Measurements from ENCODE around the gene NRXN3. TPM values are rescaled to one million over a fixed set of nuclear protein-coding genes. Genes with fewer than 3 reads are reported as not detected.

The NRXN3 gene
- total RNA-seq, 3 donors from 2014 or later = 2.1 to 27.3 (median 2.6) TPM

DNA sequence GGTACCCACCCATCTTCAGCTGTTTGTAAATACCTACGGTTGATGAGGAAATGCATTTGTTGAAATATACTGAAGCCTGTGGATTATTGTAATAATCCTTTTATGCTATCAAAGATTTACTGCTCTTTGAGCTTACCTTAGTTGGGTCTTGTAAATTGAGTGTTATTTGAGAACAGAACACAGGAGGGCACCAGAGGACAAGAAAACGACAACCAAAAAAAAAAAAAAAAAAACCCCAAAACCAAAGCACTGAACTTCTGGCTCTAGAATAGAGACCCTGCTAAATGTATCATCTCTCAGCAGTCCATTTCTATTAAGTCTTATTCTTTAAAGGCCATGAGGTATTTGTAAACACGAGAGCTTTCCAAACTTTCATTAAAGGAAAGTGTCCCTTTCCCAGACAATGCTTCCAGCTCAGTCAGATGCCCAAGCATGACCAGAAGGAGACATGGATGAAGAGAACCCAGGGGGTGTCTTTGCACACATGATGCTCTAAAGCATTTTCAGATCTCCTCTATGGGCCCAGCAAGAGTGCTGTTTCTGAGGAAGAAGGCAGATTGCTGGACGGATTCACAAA is 763.9 kb downstream of the NRXN3 start:
- Histone ChIP-seq H3K9me3 (no peaks in the 10 kb centered on the region), H3K4me1 (ENCODE audit: low read depth) (no peaks in the 10 kb centered on the region), H3K36me3 (ENCODE audit: low read depth) (no peaks in the 10 kb centered on the region), H3K4me3 (no peak overlapping the region)
- DNase-seq = peak in 1 of 3 donors; percentile 4
- intact Hi-C loops (cut with DNase I, micrococcal nuclease) = no loop called here
- ATAC-seq = no peak
- TF ChIP-seq, protein P1, sequence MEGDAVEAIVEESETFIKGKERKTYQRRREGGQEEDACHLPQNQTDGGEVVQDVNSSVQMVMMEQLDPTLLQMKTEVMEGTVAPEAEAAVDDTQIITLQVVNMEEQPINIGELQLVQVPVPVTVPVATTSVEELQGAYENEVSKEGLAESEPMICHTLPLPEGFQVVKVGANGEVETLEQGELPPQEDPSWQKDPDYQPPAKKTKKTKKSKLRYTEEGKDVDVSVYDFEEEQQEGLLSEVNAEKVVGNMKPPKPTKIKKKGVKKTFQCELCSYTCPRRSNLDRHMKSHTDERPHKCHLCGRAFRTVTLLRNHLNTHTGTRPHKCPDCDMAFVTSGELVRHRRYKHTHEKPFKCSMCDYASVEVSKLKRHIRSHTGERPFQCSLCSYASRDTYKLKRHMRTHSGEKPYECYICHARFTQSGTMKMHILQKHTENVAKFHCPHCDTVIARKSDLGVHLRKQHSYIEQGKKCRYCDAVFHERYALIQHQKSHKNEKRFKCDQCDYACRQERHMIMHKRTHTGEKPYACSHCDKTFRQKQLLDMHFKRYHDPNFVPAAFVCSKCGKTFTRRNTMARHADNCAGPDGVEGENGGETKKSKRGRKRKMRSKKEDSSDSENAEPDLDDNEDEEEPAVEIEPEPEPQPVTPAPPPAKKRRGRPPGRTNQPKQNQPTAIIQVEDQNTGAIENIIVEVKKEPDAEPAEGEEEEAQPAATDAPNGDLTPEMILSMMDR (IDR thresholded peaks at IDR 0.05) = no peak

DNA sequence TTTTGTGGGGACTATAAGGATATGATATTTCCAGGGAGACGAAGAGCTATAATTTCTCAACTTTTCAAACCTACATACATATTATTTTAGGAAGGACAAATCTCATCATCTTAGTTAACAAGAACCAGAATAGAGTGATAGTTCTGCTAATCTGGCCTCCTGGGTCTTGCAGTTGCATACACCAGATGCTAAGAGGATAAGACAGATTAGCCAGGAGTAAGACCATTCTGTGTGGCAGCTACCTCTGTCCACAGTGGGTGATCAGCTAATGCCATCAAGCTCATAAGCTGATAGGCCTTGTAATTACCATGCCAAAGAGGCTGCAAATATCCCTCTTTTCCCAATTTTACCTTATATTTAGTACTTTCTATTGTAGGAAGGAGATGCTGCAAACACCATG is 776.8 kb downstream of the NRXN3 start:
- H3K36me3 ChIP-seq (ENCODE audit: low read depth) = no peaks in the 10 kb centered on the region
- intact Hi-C loops (cut with DNase I, micrococcal nuclease) = no loop called here
- H3K4me3 ChIP-seq = no peak overlapping the region
- no peaks in the 10 kb centered on the region for H3K9me3 ChIP-seq
- DNase-seq = no peak
- no peak for ATAC-seq
- no peaks in the 10 kb centered on the region for H3K4me1 ChIP-seq (ENCODE audit: low read depth)
- TF ChIP-seq, protein P1 (IDR thresholded peaks at IDR 0.05) = no peak

DNA sequence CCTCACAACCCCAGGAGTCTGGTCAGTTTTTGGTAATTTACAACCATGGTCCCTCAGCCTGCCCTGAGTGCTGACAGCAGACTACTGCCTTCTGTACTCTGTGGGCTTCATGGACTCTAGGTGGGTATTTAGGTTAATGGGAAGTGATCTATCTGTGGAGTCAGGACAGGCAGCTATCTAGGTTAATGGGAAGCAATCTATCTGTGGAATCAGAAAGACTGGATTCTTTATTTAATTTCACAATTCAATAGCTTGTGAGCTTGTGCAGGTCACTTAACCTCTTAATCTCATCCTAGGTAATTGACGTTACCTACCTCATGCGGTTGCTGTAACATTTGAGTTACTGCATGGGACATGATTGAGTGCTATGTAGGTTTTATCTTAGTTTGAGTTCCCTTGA is 777.5 kb downstream of the NRXN3 start:
- intact Hi-C loops (cut with DNase I, micrococcal nuclease) = no loop called here
- TF ChIP-seq, protein P1 (IDR thresholded peaks at IDR 0.05) = no peak
- no peaks in the 10 kb centered on the region for H3K36me3 ChIP-seq (ENCODE audit: low read depth)
- no peak overlapping the region for H3K4me3 ChIP-seq
- H3K9me3 ChIP-seq = no peaks in the 10 kb centered on the region
- DNase-seq (no peak), ATAC-seq (no peak)
- no peaks in the 10 kb centered on the region for H3K4me1 ChIP-seq (ENCODE audit: low read depth)

DNA sequence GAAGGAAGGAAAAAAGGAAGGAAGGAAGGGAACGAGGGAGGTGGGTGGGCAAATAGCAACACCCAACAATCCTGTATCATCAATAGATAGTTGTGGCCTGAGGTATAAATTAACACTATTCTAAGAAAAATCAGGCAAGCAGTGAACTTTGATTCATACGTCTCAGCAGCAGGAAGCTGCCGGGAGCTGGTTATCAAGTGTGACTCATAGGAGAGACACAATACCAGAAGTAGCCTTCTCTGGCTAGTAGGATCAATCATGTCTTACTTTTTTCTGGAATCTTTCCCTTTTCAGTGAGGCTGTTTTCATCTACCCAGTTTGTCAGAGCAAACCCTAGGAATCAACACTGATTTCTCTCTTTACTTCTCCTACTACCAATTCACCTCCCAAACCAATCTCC is 780.5 kb downstream of the NRXN3 start:
- H3K4me1 ChIP-seq (ENCODE audit: low read depth) = no peaks in the 10 kb centered on the region
- no peak for DNase-seq
- no peaks in the 10 kb centered on the region for H3K36me3 ChIP-seq (ENCODE audit: low read depth)
- no peak overlapping the region for H3K4me3 ChIP-seq
- H3K9me3 ChIP-seq = no peaks in the 10 kb centered on the region
- TF ChIP-seq, protein P1 (IDR thresholded peaks at IDR 0.05) = no peak
- intact Hi-C loops (cut with DNase I, micrococcal nuclease) = no loop called here
- ATAC-seq = peak; percentile 60

DNA sequence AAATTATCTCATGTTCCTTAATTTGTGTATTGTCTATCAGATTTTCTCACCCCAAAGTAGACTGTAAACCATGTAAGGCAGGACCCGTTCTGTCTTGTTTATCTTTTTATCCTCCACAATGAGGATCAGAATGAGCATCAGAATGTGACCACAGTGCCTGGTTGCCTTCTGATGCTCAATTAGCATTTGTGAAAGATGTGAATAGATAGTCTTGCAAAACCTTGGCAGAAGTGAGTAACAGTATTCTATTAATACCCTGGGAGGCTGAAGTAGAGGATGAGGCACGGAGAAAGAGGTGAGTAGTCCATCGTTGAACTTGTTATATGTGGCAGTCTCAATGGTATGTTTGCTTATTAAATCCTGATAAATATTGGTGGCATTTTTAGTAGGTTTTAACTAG is 781.4 kb downstream of the NRXN3 start:
- TF ChIP-seq, protein P1 (IDR thresholded peaks at IDR 0.05) = no peak
- Histone ChIP-seq H3K4me3 (no peak overlapping the region), H3K4me1 (ENCODE audit: low read depth) (no peaks in the 10 kb centered on the region), H3K9me3 (no peaks in the 10 kb centered on the region), H3K36me3 (ENCODE audit: low read depth) (no peaks in the 10 kb centered on the region)
- intact Hi-C loops (cut with DNase I, micrococcal nuclease) = no loop called here
- DNase-seq (no peak), ATAC-seq (no peak)
